Activated naive CD8-positive, alpha-beta T cell treated with anti-CD3 and anti-CD28 coated beads, Interleukin-2, amount 50 U/mL, for 16 hours (primary cell): ENCODE data around the gene TEX9.
"Not testable (repeated sequence)": the region's sequence is repeated elsewhere in the genome, so short reads cannot be mapped to it uniquely, and the experiment has no call there.

Experiments used
- DNase-seq: peaks from one replicate; pipeline ENCODE4 v3.0.0-alpha.2; 2020; ENCODE audit warnings: low read depth, low spot score

The TEX9 gene

DNA sequence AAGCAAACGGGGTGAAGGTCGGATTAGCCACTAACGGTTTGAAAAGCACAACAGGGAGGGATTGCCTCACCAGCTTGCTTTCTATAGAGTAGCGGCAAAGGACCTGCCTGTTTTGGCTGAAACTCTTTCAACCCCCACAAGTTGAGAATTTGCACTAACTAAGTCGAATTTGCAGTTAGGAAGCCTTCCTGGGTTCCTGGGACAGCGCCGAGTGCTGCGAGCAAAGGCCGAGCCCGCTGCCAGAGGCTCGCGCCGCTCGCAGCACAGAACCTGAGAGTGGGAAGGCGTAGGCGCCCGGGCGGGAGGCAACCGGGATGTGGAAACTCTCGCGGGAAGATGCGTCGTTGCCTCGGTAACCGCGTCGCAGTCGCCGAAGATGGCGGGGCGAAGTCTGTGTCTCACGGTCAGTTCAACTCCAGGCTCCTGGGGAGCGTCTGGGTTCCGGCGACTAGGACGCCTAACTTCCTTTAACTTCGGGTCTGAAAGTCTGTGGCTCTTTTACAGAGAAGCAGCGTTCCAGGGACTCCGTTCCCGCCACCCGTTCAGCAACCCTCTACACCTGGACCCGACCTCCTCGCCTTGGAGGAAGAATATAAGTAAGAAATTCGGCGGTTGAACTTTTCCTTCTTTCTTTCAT, at the start of gene TEX9:
TSS of gene TEX9 (plus strand) at position 352 of the 637 bp plus-strand sequence. CDS start at position 377, 25 bp downstream.
- DNase-seq: peak; percentile 30

DNA sequence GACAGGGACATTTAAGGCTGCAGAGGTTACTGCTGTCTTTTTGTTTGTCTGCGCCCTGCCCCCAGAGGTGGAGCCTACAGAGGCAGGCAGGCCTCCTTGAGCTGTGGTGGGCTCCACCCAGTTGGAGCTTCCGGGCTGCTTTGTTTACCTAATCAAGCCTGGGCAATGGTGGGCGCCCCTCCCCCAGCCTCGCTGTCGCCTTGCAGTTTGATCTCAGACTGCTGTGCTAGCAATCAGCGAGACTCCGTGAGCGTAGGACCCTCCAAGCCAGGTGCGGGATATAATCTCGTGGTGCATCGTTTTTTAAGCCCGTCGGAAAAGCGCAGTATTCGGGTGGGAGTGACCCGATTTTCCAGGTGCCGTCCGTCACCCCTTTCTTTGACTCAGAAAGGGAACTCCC, 48.7 kb upstream of the TEX9 start:
- not testable (repeated sequence) for DNase-seq

DNA sequence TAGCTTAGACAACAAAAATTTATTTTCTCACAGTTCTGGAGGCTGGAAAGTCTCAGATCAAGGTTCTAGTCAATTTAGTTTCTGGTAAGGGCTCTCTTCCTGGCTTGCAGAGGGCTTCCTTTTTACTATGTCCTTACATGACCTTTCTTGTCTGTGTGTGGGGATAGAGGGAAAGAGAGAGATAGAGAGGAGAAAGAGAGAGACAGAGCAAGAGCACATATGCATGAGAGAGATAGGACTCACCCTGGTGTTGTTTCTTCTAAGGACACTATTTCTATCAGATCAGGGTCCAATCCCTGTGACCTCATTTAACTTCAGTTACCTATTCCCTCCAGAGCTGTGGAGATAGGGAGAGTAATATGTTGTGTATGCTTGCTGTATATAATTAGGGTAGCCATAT, 44.9 kb upstream of the TEX9 start:
- DNase-seq: no peak

DNA sequence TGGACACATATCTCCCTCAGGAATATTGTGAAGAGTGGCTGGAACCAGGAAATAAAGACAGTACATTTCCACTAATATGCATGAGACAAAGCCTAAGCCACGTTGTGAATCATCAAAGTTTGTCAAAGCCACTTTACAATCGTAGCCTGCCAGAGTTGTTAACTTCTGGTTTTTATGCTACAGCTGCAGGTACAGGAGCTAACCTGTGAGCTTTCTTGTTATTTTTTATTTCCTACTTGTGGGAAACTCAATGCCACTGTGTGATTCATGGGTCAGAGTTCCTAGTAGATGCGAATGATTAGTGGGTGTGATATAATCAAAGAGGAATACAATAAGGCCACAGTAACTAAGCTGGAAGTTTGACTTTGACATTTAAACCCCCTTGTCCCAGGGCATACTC, 44.4 kb upstream of the TEX9 start:
- no peak for DNase-seq

DNA sequence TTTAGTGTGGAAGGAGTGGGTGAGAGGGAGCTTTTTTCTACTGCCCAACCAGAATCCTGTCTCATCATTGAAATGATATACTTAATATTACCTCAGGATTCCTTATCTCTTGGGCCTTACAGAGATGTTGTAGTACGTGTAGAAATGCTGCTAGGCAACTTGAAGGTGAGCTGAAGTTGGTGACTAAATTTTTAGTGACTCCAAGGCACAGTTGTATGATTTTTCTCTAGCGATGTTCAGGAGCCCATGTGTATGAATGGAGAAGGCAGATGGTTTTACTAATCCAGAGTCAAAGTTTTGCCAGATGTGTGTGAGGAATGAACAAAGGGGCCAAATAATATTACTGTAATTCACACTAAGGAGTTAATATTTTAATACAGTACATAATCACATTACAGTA, 42.8 kb upstream of the TEX9 start:
- no peak for DNase-seq

DNA sequence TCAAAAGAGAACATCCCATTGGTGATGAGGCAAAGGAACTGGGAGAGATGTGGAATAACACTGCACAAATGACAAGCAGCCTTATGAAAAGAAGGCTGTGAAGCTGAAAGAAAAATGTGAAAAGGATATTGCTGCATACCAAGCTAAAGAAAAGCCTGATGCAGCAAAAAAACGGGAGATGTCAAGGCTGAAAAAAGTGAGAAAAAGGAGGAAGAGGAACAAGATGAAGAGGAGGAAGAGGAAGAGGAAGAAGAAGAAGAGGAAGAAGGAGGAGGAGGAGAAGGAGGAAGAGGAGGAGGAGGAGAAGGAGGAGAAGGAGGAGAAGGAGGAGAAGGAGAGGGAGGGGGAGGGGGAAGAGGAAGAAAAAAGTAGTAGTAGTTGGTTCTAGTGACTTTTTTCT, 41.8 kb upstream of the TEX9 start:
- DNase-seq: no peak

DNA sequence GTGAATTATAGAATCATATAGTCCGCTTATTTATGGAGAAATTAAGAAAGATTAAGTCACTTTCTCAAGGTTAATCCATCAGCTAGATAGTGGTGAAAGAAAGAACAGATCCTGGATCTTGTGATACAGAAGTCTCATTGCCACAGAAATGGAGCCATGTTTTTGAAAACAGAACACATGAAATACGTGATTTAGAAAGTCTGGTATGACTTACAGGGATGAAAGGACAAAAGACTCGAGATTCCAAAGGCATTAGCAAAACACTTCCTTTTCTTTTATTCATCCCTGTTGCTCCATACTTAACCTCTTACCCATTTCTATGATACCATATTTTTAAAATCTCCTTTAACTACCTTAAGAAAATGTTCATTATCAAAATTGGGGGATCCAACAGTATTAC, 40.0 kb upstream of the TEX9 start:
- no peak for DNase-seq

DNA sequence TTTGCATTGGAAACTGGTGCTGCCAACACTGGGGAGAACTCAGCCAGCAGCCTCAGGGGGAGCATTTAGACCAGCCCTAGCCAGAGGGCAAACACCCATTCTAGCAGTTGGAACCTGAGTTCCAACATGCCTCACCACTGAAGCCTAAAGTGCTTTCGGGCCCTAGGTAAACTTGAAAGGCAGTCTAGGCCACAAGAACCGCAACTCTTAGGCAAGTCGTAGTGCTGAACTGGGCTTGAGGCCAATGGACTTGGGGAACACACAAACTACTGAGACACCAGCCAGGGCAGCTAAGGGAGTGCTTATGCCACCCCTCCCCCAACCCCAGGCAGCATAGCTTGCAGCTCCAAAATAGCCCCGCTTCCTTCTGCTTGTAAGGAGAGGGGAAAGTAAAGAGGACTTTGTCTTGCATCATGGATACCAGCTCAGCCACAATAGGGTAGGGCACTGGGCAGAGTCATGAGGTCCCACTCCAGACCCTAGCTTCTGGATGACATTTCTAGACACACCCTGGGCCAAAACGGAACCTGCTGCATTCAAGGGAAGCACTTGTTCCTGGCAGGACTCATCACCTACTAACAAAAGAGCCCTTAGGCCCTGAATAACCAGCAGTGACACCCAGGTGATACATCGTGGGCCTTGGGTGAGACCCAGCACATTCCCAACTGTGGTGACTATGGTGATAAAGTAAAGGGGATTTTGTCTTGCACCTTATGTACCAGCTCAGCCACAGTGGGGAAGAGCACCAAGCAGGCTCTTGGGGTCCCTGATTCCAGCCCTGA, 37.3 kb upstream of the TEX9 start:
- DNase-seq: no peak

DNA sequence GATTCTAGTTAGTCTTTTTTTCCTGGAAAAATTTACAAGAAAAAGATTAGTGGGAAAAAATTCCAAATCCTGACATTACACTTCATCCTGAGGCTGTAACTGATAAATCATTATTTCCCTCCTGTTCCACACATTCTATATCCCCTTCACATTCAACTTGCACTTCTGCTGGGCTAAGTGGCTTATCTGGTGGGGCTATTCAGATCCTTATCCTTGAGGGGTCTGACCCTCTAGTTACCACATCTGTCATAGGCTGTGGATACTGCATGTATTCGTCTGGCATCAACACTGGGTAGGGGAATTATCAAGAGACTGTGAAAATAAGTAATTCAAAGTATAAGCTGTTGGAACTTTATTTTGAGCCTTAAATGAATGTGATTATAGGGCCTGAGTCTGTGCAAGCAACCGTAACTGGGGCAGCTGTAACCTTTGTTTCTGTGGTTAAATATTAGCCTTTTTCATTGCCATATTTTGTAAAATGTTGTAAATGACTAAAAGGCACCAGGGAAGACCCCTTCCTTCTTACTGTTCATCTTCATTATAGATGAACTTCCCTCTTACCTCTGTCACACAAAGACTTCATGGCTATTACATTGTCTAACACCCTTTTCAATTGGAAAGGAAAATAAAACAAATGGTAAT, 28.0 kb upstream of the TEX9 start:
- DNase-seq: no peak

DNA sequence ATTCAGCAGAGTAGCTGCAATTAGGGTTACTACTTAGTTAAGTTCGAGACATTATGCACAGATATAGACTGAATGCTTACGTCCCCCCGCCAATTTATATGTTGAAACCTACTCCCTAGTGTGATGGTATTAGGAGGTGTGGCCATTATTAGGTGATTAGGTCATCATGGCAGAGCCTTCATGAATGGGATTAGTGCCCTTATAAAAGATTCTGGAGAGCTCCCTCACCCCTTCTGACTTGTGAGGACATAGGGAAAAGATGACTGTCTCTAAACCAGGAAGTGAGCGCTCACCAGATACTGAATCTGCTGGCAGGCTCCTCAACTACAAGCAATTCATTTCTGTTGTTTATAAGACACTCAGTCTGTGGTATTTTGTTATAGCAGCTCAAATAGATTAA, 25.6 kb upstream of the TEX9 start:
- no peak for DNase-seq

DNA sequence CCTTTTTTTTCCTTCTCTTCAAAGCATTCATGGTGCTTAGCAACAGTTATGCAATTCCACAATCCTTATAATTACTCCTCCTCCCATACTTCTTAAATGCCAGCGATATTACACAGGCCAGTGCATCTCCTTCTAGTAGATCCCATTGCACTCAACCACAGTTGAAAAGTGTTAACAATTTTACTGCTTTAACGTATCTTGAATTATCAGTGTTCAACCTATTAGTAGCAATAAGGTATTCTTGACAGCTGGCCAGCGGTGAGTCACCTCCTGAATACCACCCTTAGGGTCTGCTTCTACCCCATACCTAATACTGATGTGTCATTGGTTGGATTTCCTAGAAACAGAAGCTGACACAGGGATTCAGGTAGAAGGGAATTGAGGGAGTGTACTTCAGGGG, 24.0 kb upstream of the TEX9 start:
- no peak for DNase-seq

DNA sequence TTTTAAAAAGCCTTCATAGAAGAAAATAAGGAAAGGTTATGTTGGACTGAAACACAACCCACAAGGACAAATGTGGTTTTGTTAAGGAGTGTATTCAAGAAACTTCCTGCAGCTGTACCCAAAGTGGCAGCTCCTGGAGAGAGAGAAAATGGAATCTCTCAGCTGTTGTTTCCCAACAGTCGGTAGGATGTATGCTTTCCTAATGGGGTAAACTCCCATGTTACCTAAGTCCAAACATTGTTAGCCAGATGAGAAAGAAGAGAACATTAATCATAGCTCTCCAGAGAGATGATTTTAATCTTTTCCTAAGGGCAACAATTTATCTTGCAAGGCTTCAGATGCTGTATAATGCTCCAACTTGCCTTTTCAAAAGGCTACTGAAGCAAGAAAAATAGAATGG, 22.6 kb upstream of the TEX9 start:
- DNase-seq: no peak

DNA sequence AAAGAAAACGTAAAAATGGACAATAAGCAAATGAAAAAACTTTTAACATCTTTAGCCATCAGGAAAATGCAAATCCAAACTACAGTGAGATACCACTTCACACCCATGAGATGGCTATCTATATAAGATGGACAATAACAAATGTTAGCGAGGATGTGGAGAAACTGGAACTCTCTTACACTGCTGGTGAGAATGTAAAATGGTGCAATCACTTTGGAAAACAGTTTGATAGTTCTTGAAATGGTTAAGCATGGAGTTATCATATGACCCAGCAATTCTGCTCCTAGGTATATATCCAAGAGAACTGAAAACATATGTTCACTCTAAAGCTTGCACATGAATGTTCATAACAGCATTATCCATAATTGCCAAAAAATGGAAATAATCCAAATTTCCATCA, 21.3 kb upstream of the TEX9 start:
- no peak for DNase-seq

DNA sequence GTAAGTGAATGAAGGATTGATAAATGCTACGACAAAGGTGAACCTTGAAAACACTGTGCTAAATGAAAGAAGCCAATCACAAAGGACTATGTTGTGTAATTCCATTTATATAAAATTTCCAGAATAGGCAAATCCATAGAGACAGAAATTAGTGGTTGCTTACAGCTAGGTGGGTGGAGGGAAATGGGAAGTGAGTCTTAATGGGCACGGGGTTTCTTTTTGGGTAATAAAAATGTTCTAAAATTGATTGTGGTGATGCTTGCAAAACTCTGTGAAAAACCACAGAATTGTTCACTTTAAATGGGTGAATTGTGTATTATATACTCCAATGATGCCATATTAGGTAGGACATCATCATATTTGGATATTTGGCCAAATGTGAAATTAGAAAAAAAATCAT, 20.9 kb upstream of the TEX9 start:
- DNase-seq: no peak

DNA sequence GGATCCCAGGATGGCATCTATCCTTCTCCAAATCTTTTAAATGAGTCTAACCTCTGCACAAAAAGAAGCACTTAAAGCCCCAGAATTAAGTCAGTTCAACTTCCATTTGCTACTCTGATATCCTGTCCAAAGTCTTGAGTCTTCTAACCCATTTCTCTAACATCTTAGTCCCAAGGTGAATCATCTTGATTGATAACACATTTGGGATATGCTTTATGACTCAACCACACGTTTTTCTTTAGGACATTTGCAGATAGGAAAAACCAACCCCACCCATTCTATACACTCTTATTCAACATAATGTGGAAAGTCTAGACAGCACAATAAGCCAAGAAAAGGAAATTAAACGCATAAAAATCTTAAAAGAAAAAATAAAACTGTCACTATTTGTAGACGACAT, 18.8 kb upstream of the TEX9 start:
- DNase-seq: no peak

DNA sequence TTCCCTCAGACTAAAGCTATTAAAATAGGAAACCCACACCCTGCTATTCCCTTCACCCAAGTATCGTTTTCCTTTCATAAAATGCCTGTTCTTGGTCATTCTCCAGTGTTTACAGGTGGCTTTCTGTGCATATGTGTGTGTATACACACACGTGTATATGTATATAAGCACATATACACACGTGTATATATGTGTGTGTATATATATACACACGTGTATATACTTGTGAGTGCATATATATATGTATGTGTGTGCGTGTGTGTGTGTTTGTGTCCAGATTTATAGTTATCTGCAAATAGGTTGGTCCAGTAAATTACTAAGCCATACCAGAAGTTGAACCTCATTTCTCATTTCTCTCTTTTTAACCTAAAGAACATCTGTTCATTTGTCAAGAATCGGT, 15.7 kb upstream of the TEX9 start:
- DNase-seq: no peak

DNA sequence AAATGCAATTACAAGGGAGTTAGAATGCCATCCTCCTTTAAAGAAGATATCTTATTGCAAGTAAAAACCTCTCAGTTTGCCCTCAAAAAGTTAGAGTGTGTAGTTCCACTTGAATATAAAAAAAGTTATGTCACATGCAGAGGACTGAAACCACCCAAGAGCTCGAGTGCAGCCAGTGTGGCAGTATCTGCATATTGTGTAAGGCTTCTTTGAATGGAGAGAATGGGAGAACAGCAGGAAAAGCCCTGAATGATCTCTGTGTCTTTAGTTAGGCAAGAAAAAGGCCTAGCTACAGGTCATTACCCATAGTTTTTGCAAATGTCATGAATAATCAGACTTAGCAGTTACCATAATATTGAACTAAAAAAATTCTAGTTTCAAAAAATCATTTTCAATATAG, 13.9 kb upstream of the TEX9 start:
- no peak for DNase-seq

DNA sequence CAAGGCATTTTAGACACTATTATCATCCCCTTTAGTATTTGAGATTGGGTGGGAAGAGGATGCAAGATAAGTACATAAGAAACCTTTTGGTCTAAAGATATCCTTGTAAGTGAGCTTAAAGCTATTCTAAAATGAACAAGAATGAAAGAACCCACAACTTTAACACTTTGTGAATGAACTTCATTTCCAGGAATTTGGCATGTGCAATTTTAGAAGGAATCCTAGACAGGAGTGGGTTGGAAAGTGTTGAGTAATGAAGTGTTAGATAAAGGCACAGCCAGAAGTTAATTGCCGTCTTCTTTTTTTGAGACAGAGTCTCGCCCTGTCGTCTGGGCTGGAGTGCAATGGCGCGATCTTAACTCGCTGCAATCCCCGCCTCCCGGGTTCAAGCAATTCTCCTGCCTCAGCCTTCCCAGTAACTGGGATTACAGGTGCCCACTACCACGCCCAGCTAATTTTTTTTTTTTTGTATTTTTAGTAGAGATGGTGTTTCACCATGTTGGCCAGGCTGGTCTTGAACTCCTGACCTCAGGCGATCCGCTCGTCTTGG, 13.2 kb upstream of the TEX9 start:
- DNase-seq: no peak

DNA sequence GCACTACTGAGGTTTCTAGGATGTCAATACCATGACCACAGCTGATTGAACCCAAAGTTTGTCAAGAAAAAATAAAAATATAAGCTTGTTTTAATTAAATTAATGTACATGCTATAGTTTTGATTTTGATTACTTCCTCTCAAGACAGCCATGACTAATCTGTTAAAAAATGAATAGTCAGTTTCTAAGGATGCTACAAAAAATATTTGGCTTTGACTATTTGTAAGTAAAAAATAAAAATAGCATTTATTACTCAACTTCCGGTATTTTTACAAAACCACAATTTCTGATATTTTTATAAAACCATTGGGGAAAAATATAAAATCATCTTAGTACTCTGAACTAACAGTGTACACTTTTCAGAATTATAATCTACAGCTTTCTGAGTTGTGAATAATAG, 12.1 kb upstream of the TEX9 start:
- DNase-seq: no peak

DNA sequence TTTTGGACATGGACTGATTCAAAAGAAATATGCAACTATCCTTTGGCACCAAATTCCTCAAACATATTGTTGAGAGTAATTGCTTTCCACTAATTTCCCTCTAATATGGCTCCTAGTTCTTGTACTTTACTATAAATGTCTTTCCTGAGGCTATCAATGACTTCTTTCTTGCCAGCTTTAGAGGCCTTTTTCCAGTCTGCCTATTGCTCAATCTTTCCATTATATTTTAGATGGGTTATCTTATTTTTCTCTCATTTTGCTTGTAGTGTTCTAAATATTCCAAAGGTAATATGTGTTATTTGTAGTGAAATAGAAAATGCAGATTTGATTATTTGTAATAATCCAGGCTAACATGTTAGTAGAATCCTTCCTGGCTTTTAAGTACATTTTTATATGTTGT, 11.5 kb upstream of the TEX9 start:
- DNase-seq: no peak

DNA sequence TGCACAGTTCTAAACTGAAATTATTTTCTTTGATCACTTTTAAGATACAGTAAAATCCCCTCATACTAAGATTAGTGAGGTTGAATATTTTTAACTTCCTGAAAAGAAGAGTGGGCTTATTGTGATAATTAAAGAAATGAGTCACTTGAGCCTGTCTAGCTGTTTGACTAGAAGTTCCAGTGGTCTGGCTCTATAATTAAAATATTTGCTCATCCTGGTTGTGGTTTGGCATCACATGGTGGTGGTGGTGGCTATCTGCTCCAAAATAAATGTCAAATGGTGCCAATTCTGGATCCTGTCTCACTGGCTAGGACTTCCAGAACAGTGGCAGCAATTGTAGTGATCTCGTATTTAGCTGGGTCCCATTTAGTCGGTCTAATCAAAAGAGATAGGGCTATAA, 8.6 kb upstream of the TEX9 start:
- DNase-seq: no peak

DNA sequence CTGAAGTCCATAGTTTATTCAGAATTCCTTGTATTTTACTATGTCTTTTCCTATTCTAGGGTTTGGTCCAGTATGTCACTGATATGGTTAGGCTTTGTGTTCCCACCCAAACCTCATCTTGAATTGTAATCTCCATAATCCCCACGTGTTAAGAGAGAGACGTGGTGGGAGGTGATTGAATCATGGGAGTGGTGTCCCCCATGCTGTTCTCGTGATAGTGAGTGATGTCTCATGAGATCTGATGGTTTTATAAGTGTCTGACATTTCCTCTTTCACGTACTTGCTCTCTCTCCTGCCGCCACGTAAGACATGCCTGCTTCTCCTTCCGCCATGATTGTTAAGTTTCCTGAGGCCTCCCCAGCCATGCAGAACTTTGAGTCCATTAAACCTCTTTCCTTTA, 6.6 kb upstream of the TEX9 start:
- DNase-seq: no peak

DNA sequence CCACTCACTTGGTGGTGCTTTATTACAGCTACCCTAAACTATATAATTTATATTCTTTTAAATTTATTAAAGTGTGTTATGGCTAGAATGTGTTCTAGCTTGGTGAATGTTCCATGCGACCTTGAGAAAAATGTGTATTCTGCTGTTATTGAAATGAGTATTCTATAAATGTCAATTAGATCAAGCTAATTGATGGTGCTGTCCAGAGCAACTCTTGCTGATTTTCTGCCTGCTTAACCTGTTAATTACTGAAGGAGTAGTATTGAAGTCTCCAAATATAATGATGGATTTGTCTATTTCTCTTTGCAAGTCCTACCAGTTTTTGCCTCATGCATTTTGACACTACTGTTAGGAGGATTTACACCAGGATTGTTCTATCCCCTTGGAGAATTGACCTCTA, 3.2 kb upstream of the TEX9 start:
- no peak for DNase-seq
